HCT116 (cell line): ENCODE data around the gene TSPEAR. TPM values are rescaled to one million over a fixed set of nuclear protein-coding genes. Genes with fewer than 3 reads are reported as not detected.

ENCODE experiments used
- ATAC-seq: fragments of 200-7000 bp; cut with Tn5 transposase; 2 replicates; pipeline ENCODE4 v1.9.1; 2020; ENCODE audit warnings: mild to moderate bottlenecking, moderate library complexity
- BruUV-seq: library from RNA; stranded (reverse); fragments of 400-500 nt; replicated peaks from 2 replicates; lab custom pipeline; 2021; lab: Mats Ljungman, UMichigan
- CTCF ChIA-PET: fragments of 300-600 bp; sonication (Branson Sonifier 250); formaldehyde crosslinking; loops from one replicate; lab custom pipeline; 2021; ENCODE audit warnings: antibody characterized with exemption; lab: Charles Lee
- POLR2A ChIA-PET: fragments of 300-600, 350-600 bp; sonication (Branson Sonifier 250); formaldehyde crosslinking; loops from one replicate; lab custom pipeline; 2021; ENCODE audit warnings: antibody characterized with exemption; lab: Charles Lee
- RAD21 ChIA-PET, 2 experiments: fragments of 300-600 bp; sonication (Branson Sonifier 250); formaldehyde crosslinking; loops; one replicate each; lab custom pipeline; 2023; ENCODE audit warnings: low total read pairs in 2 of 2; ENCODE audit not compliant: uncharacterized antibody in 2 of 2, unreplicated experiment in 2 of 2, low non-redundant PET in 1 of 2; lab: Charles Lee
- DNase-seq: peaks from one replicate; pipeline ENCODE4 v3.0.0-alpha.2; 2010; ENCODE audit warnings: low read depth, low spot score
- H2AFZ ChIP-seq: fragments of 200-600 bp; shearing (Covaris generic), sonication (generic); 2 replicates; pipeline ENCODE4 v1.6.1; 2017; ENCODE audit warnings: low read depth, mixed run types, mixed read lengths, antibody characterized with exemption, low read length; ENCODE audit not compliant: poor library complexity, severe bottlenecking
- H3K27ac ChIP-seq: 2 replicates; pipeline ENCODE4 v1.5.1; 2012; ENCODE audit warnings: low read depth, low read length
- H3K27me3 ChIP-seq: fragments of 200-600 bp; sonication (generic); 2 replicates; pipeline ENCODE4 v1.6.1; 2016; ENCODE audit warnings: mixed run types, low read length, mixed read lengths; ENCODE audit not compliant: insufficient read depth
- H3K36me3 ChIP-seq, 2 experiments: fragments of 200-500 bp in 1 of 2; fragments of 200-600 bp in 1 of 2; sonication (Bioruptor generic) in 1 of 2; sonication (generic) in 1 of 2; 2 replicates each; pipeline versions ENCODE4 v1.5.1 to v1.6.1; 2014 to 2016; ENCODE audit warnings: low read length in 2 of 2, inconsistent platforms in 1 of 2, mixed read lengths in 1 of 2, mixed run types in 1 of 2; ENCODE audit not compliant: insufficient read depth in 2 of 2, control insufficient read depth in 1 of 2
- H3K4me1 ChIP-seq, 2 experiments: fragments of 200-600 bp in 1 of 2; sonication (generic) in 1 of 2; 2 replicates each; pipeline versions ENCODE4 v1.5.1 to v1.6.1; 2012 to 2017; ENCODE audit warnings: low read length in 2 of 2, inconsistent platforms in 1 of 2, mild to moderate bottlenecking in 1 of 2, mixed read lengths in 1 of 2, mixed run types in 1 of 2, moderate library complexity in 1 of 2; ENCODE audit not compliant: insufficient read depth in 2 of 2, control insufficient read depth in 1 of 2
- H3K4me2 ChIP-seq: fragments of 200-600 bp; sonication (generic); 2 replicates; pipeline ENCODE4 v1.6.1; 2017; ENCODE audit warnings: mixed run types, low read length, mixed read lengths
- H3K4me3 ChIP-seq, 2 experiments: fragments of 200-600 bp in 1 of 2; sonication (generic) in 1 of 2; replicated peaks in 1 of 2; 2 replicates each; pipeline ENCODE4 v1.5.1; 2011 to 2016; ENCODE audit warnings: low read length in 2 of 2, control low read depth in 1 of 2, low read depth in 1 of 2, mild to moderate bottlenecking in 1 of 2, mixed read lengths in 1 of 2, mixed run types in 1 of 2
- H3K79me2 ChIP-seq: fragments of 200-600 bp; sonication (generic); 2 replicates; pipeline ENCODE4 v1.6.1; 2017; ENCODE audit warnings: mild to moderate bottlenecking, mixed run types, low read length, moderate library complexity, mixed read lengths; ENCODE audit not compliant: insufficient read depth
- H3K9ac ChIP-seq: fragments of 200-600 bp; sonication (generic); 2 replicates; pipeline ENCODE4 v1.6.1; 2016; ENCODE audit warnings: low read length, mixed read lengths
- H3K9me2 ChIP-seq: fragments of 200-600 bp; sonication (generic), shearing (Covaris generic); 2 replicates; pipeline ENCODE4 v1.6.1; 2017; ENCODE audit warnings: mixed run types, mild to moderate bottlenecking, moderate library complexity; ENCODE audit not compliant: insufficient read depth
- H3K9me3 ChIP-seq, 2 experiments: fragments of 200-500 bp in 1 of 2; fragments of 200-600 bp in 1 of 2; sonication (Bioruptor generic) in 1 of 2; sonication (generic) in 1 of 2; 2 replicates each; pipeline ENCODE4 v1.6.1; 2014 to 2017; ENCODE audit warnings: low read length in 2 of 2, mixed read lengths in 2 of 2, inconsistent platforms in 1 of 2, low read depth in 1 of 2, mild to moderate bottlenecking in 1 of 2, mixed run types in 1 of 2, moderate library complexity in 1 of 2; ENCODE audit not compliant: control insufficient read depth in 1 of 2, insufficient read depth in 1 of 2
- H4K20me1 ChIP-seq: fragments of 200-600 bp; sonication (generic), shearing (Covaris generic); 2 replicates; pipeline ENCODE4 v1.6.1; 2017; ENCODE audit warnings: mixed run types, mild to moderate bottlenecking, moderate library complexity; ENCODE audit not compliant: insufficient read depth
- CBX3 ChIP-seq: IDR thresholded peaks from 2 replicates; pipeline ENCODE4 v1.6.1; 2012; ENCODE audit warnings: low read depth
- CEBPB ChIP-seq: IDR thresholded peaks from 2 replicates; pipeline ENCODE4 v1.6.1; 2012; ENCODE audit warnings: low read depth
- EGR1 ChIP-seq: IDR thresholded peaks from 2 replicates; pipeline ENCODE4 v1.6.1; 2012; ENCODE audit warnings: low read depth
- EZH2 ChIP-seq: fragments of 200-600 bp; sonication (generic); IDR thresholded peaks from 2 replicates; pipeline ENCODE4 v1.6.1; 2017; ENCODE audit warnings: antibody characterized with exemption, mixed run types
- EZH2phosphoT487 ChIP-seq: fragments of 200-600 bp; IDR thresholded peaks from 2 replicates; pipeline ENCODE4 v1.6.1; 2018; ENCODE audit warnings: antibody characterized with exemption, borderline replicate concordance
- JUND ChIP-seq: IDR thresholded peaks from 2 replicates; pipeline ENCODE4 v1.6.1; 2012
- POLR2AphosphoS5 ChIP-seq: IDR thresholded peaks from 2 replicates; pipeline ENCODE4 v1.6.1; 2011; ENCODE audit warnings: mild to moderate bottlenecking, low read depth, low read length, moderate library complexity
- SIN3A ChIP-seq: IDR thresholded peaks from 2 replicates; pipeline ENCODE4 v1.6.1; 2012; ENCODE audit warnings: low read depth
- SP1 ChIP-seq: IDR thresholded peaks from 2 replicates; pipeline ENCODE4 v1.6.1; 2012; ENCODE audit warnings: low read depth
- SRF ChIP-seq: IDR thresholded peaks from 2 replicates; pipeline ENCODE4 v1.6.1; 2012; ENCODE audit warnings: low read depth
- TCF7L2 ChIP-seq: IDR thresholded peaks from 2 replicates; pipeline ENCODE4 v1.7.0; 2011; ENCODE audit warnings: borderline replicate concordance, inconsistent platforms; ENCODE audit not compliant: insufficient read depth, insufficient read length; ENCODE audit errors: extremely low read depth
- YY1 ChIP-seq: IDR thresholded peaks from 2 replicates; pipeline ENCODE4 v1.6.1; 2011; ENCODE audit warnings: low read length, low read depth, moderate library complexity, mild to moderate bottlenecking; ENCODE audit not compliant: insufficient replicate concordance; ENCODE audit errors: extremely low read depth
- ZBTB33 ChIP-seq: IDR thresholded peaks from 2 replicates; pipeline ENCODE4 v1.6.1; 2011; ENCODE audit warnings: mild to moderate bottlenecking, low read length, moderate library complexity; ENCODE audit not compliant: insufficient replicate concordance; ENCODE audit errors: extremely low read depth
- ZFX ChIP-seq: fragments of 450-650 bp; IDR thresholded peaks from 2 replicates; pipeline ENCODE4 v1.6.1; 2017
- ZNF274 ChIP-seq: fragments of 200-500 bp; sonication (Bioruptor generic); IDR thresholded peaks from 2 replicates; pipeline ENCODE4 v1.6.1; 2014; ENCODE audit warnings: mild to moderate bottlenecking, low read depth, low read length, inconsistent platforms
- intact Hi-C: fragments of 100-400 bp; cut with micrococcal nuclease; formaldehyde crosslinking; loops from 2 replicates; pipeline ENCODE4 v1.10.0; 2022
- total RNA-seq: library from RNA; stranded (reverse); gene quantifications from one replicate; pipeline ENCODE4 v1.2.1, GENCODE V29; 2021; ENCODE audit not compliant: unreplicated experiment
- TF ChIP-seq, protein P1 (sequence below): IDR thresholded peaks from 2 replicates; pipeline ENCODE4 v1.6.1; 2012

The TSPEAR gene
- total RNA-seq, 1 experiment from 2014 or later, result not detected

GRCh38 chr21:44681152-44681551 lies 30.2 kb downstream of the TSPEAR start:
- POLR2A ChIA-PET, result no interaction called here
- intact Hi-C loops, result no loop called here
- H4K20me1 ChIP-seq, result no peaks in the 10 kb centered on the region
- no peak overlapping the region for H3K9ac ChIP-seq
- no peaks in the 10 kb centered on the region for H3K4me1 ChIP-seq
- RAD21 ChIA-PET, result no interaction called here
- ATAC-seq, result no peak
- H3K27ac ChIP-seq, result no peak overlapping the region
- H3K9me3 ChIP-seq, result no peaks in the 10 kb centered on the region
- no peaks in the 10 kb centered on the region for H3K36me3 ChIP-seq
- no peak for TF ChIP-seq SRF
- TF ChIP-seq, protein P1, sequence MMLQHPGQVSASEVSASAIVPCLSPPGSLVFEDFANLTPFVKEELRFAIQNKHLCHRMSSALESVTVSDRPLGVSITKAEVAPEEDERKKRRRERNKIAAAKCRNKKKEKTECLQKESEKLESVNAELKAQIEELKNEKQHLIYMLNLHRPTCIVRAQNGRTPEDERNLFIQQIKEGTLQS, result no peak
- no peak for TF ChIP-seq ZNF274
- TF ChIP-seq JUND, result no peak
- TF ChIP-seq SP1, result no peak
- TF ChIP-seq CBX3, result no peak
- no peak for TF ChIP-seq SIN3A
- TF ChIP-seq POLR2AphosphoS5, result no peak
- no peak for TF ChIP-seq CEBPB
- TF ChIP-seq EZH2, result no peak
- TF ChIP-seq, all 23 proteins: peak for 0
- H3K4me3 ChIP-seq, result no peak overlapping the region
- no peak overlapping the region for H2AFZ ChIP-seq
- no peak for DNase-seq
- no peak overlapping the region for H3K4me2 ChIP-seq
- H3K9me2 ChIP-seq, result no peaks in the 10 kb centered on the region
- peaks cover 6% of the 10 kb centered on the region; the same call in 1 of the 2 replicates for H3K27me3 ChIP-seq
- CTCF ChIA-PET, result no interaction called here
- BruUV-seq, result no TSS peak
- H3K79me2 ChIP-seq, result no peaks in the 10 kb centered on the region

DNA sequence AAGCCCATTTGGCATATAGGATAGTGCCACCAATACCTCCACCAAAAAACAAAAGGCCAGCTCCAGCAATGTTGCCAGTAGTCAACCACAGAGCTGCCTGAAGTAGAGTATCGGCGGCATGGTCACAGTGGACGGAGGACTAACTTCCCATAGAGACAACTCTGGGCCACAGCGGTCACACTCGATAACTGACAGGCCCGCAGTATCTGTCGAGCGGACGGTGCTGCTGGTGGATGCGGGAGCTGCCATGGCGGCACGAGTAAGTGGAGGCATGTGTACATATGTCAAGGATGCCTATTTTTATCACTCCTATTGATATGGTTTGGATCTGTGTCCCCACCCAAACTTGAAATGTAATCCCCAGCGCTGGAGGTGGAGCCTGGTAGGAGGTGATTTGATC lies 33.5 kb downstream of the TSPEAR start:
- no peak overlapping the region for H3K4me3 ChIP-seq
- intact Hi-C loops, result loop anchor here (10.0 kb wide), 1 partner anchor 113 kb away; no protein-coding TSS in a partner anchor
- ChIA-PET POLR2A (no interaction called here), CTCF (no interaction called here), RAD21 (no interaction called here)
- H4K20me1 ChIP-seq, result no peaks in the 10 kb centered on the region
- 0 out of 4 replicates have a peak, but pooled peaks cover 0 to 1% of the 10 kb centered on the region in 2 experiments for H3K9me3 ChIP-seq
- H3K27ac ChIP-seq, result no peak overlapping the region
- H3K9ac ChIP-seq, result no peak overlapping the region
- peaks cover 6% of the 10 kb centered on the region; the same call in 1 of the 2 replicates for H3K27me3 ChIP-seq
- no peak for DNase-seq
- no peak for ATAC-seq
- no TSS peak for BruUV-seq
- no peak overlapping the region for H3K4me2 ChIP-seq
- no peak overlapping the region for H2AFZ ChIP-seq
- H3K9me2 ChIP-seq, result no peaks in the 10 kb centered on the region
- H3K79me2 ChIP-seq, result no peaks in the 10 kb centered on the region
- no peaks in the 10 kb centered on the region for H3K36me3 ChIP-seq
- H3K4me1 ChIP-seq, result no peaks in the 10 kb centered on the region
- TF ChIP-seq ZBTB33, result no peak
- TF ChIP-seq ZFX, result no peak
- TF ChIP-seq YY1, result no peak
- no peak for TF ChIP-seq SIN3A
- TF ChIP-seq, protein P1, result no peak
- TF ChIP-seq EGR1, result no peak
- TF ChIP-seq EZH2phosphoT487, result no peak
- no peak for TF ChIP-seq CEBPB
- TF ChIP-seq JUND, result no peak
- TF ChIP-seq TCF7L2, result no peak
